ENCODE results near the gene HMCES.

The HMCES gene

GRCh38 chr3:129278439-129278965 lies at the start of gene HMCES:
Gene HMCES, plus strand, starts transcription at chr3:129278870. Its CDS starts 863 bp downstream, at chr3:129279733.
- DNase-seq, result peak; percentile 93

- DNase-seq, result peak; percentile 45
Observed at GRCh38 chr3:129228891-129229585, 49.6 kb upstream of the HMCES start.

GRCh38 chr3:129230311-129231019 lies 48.2 kb upstream of the HMCES start:
- peak; percentile 94 for DNase-seq

GRCh38 chr3:129231331-129232119 lies 47.1 kb upstream of the HMCES start:
- DNase-seq, result peak; percentile 35

GRCh38 chr3:129233538-129233937 lies 45.1 kb upstream of the HMCES start:
- DNase-seq, result peak; percentile 95

- no peak for DNase-seq
Observed at GRCh38 chr3:129234441-129234840, 44.2 kb upstream of the HMCES start.

GRCh38 chr3:129235344-129235917 lies 43.2 kb upstream of the HMCES start:
- DNase-seq, result peak; percentile 46

- peak; percentile 94 for DNase-seq
Observed at GRCh38 chr3:129238945-129239705, 39.5 kb upstream of the HMCES start.

GRCh38 chr3:129239991-129240390 lies 38.7 kb upstream of the HMCES start:
- DNase-seq, result peak; percentile 55

- DNase-seq, result peak; percentile 62
Observed at GRCh38 chr3:129240436-129240835, 38.2 kb upstream of the HMCES start.

GRCh38 chr3:129245141-129245540 lies 33.5 kb upstream of the HMCES start:
- peak; percentile 14 for DNase-seq

GRCh38 chr3:129245641-129246306 lies 32.9 kb upstream of the HMCES start:
- peak; percentile 96 for DNase-seq

- DNase-seq, result no peak
Observed at GRCh38 chr3:129246636-129247035, 32.0 kb upstream of the HMCES start.

- DNase-seq, result no peak
Observed at GRCh38 chr3:129248286-129248979, 30.2 kb upstream of the HMCES start.

- peak; percentile 97 for DNase-seq
Observed at GRCh38 chr3:129249284-129250065, 29.2 kb upstream of the HMCES start, which contains the start of gene COPG1. Gene COPG1, plus strand, starts transcription at chr3:129249606. Its CDS starts 104 bp downstream, at chr3:129249710.

- DNase-seq, result peak; percentile 29
Observed at GRCh38 chr3:129252748-129253147, 25.9 kb upstream of the HMCES start.

GRCh38 chr3:129254536-129255230 lies 24.0 kb upstream of the HMCES start:
- no peak for DNase-seq

- DNase-seq, result no peak
Observed at GRCh38 chr3:129256270-129256669, 22.4 kb upstream of the HMCES start.

- DNase-seq, result no peak
Observed at GRCh38 chr3:129257609-129258008, 21.1 kb upstream of the HMCES start.

Data from suppressor macrophage treated with lipopolysaccharide for 4 hours (primary cell).